Liver (tissue), 9 donors: ENCODE measurements around the gene SLC16A5. TPM values are rescaled to one million over a fixed set of nuclear protein-coding genes. Genes with fewer than 3 reads are reported as not detected.
A peak's percentile ranks its signal among the peaks of the same experiment; 100 is the strongest.

Experiments used
- DNase-seq: peaks from one replicate; pipeline ENCODE4 v3.0.0-alpha.2; 2017; ENCODE audit warnings: low spot score
- H3K27ac ChIP-seq, 2 donors: one replicate each; pipeline ENCODE4 v1.7.0; 2013; ENCODE audit warnings: inconsistent platforms in 2 of 2, low read length in 2 of 2, control low read depth in 1 of 2, low read depth in 1 of 2, mild to moderate bottlenecking in 1 of 2
- H3K27me3 ChIP-seq, 4 donors: one replicate each; pipeline versions ENCODE4 v1.6.1 to v1.7.0; 2013; ENCODE audit warnings: low read length in 3 of 4, inconsistent platforms in 1 of 4, mild to moderate bottlenecking in 1 of 4, moderate library complexity in 1 of 4; ENCODE audit not compliant: control insufficient read depth in 4 of 4, insufficient read depth in 4 of 4
- H3K36me3 ChIP-seq, 4 donors: one replicate each; pipeline versions ENCODE4 v1.6.1 to v1.7.0; 2013; ENCODE audit warnings: low read length in 3 of 4, mild to moderate bottlenecking in 3 of 4, low read depth in 1 of 4, moderate library complexity in 1 of 4; ENCODE audit not compliant: control insufficient read depth in 4 of 4, insufficient read depth in 3 of 4
- H3K4me1 ChIP-seq, 4 donors: one replicate each; pipeline versions ENCODE4 v1.6.1 to v1.7.0; 2013; ENCODE audit warnings: low read length in 3 of 4, mild to moderate bottlenecking in 3 of 4, moderate library complexity in 1 of 4; ENCODE audit not compliant: control insufficient read depth in 4 of 4, insufficient read depth in 4 of 4
- H3K4me3 ChIP-seq, 3 donors: one replicate each; pipeline versions ENCODE4 v1.6.1 to v1.7.0; 2013; ENCODE audit warnings: low read length in 3 of 3, control low read depth in 1 of 3, low read depth in 1 of 3, mild to moderate bottlenecking in 1 of 3
- H3K9ac ChIP-seq, 2 donors: one replicate each; pipeline ENCODE4 v1.7.0; 2013; ENCODE audit warnings: low read length in 2 of 2, mild to moderate bottlenecking in 2 of 2, moderate library complexity in 2 of 2, control low read depth in 1 of 2, low read depth in 1 of 2
- H3K9me3 ChIP-seq, 4 donors: one replicate each; pipeline versions ENCODE4 v1.6.1 to v1.7.0; 2013; ENCODE audit warnings: low read length in 3 of 4; ENCODE audit not compliant: control insufficient read depth in 4 of 4
- EGR1 ChIP-seq, 2 donors: IDR thresholded peaks; 2 replicates each; pipeline ENCODE4 v1.6.1; 2016 to 2018; ENCODE audit warnings: antibody characterized with exemption in 2 of 2, low read depth in 2 of 2
- FOXA1 ChIP-seq: IDR thresholded peaks from 2 replicates; pipeline ENCODE4 v1.6.1; 2016; ENCODE audit warnings: antibody characterized with exemption
- FOXA2 ChIP-seq: IDR thresholded peaks from 2 replicates; pipeline ENCODE4 v1.6.1; 2016; ENCODE audit warnings: antibody characterized with exemption
- GABPA ChIP-seq, 2 donors: IDR thresholded peaks in 1 of 2; conservative IDR thresholded peaks in 1 of 2; 2 replicates each; pipeline ENCODE4 v1.6.1; 2016; ENCODE audit warnings: antibody characterized with exemption in 2 of 2, mild to moderate bottlenecking in 1 of 2, moderate library complexity in 1 of 2
- HNF4A ChIP-seq, 2 donors: conservative IDR thresholded peaks; 2 replicates each; pipeline ENCODE4 v1.6.1; 2016; ENCODE audit warnings: antibody characterized with exemption in 2 of 2, mild to moderate bottlenecking in 2 of 2
- HNF4G ChIP-seq: IDR thresholded peaks from 2 replicates; pipeline ENCODE4 v1.6.1; 2016; ENCODE audit warnings: antibody characterized with exemption
- JUND ChIP-seq, 2 donors: IDR thresholded peaks; 2 replicates each; pipeline ENCODE4 v1.6.1; 2016; ENCODE audit warnings: antibody characterized with exemption in 2 of 2
- NR2F2 ChIP-seq: IDR thresholded peaks from 2 replicates; pipeline ENCODE4 v1.6.1; 2016; ENCODE audit warnings: antibody characterized with exemption
- RAD21 ChIP-seq, 2 donors: IDR thresholded peaks; 2 replicates each; pipeline ENCODE4 v1.6.1; 2016; ENCODE audit warnings: antibody characterized with exemption in 2 of 2, mild to moderate bottlenecking in 2 of 2
- RXRA ChIP-seq, 2 donors: IDR thresholded peaks; 2 replicates each; pipeline ENCODE4 v1.6.1; 2017 to 2018; ENCODE audit warnings: antibody characterized with exemption in 2 of 2, mild to moderate bottlenecking in 1 of 2
- SP1 ChIP-seq: IDR thresholded peaks from 2 replicates; pipeline ENCODE4 v1.6.1; 2018; ENCODE audit warnings: antibody characterized with exemption, mild to moderate bottlenecking
- TAF1 ChIP-seq: conservative IDR thresholded peaks from 2 replicates; pipeline ENCODE4 v1.6.1; 2016; ENCODE audit warnings: antibody characterized with exemption, mild to moderate bottlenecking
- YY1 ChIP-seq: IDR thresholded peaks from 2 replicates; pipeline ENCODE4 v1.6.1; 2016; ENCODE audit warnings: antibody characterized with exemption, mild to moderate bottlenecking
- WGBS: extraction: QIAGEN DNeasy Blood & Tissue Kit; methylation state at CpG from one replicate; pipeline ENCODE4 v1.1.7; 2013; 5-methylcytosine and 5-hydroxymethylcytosine counted together
- polyA plus RNA-seq, 2 donors: library from polyadenylated mRNA; stranded (reverse) in 1 of 2; unstranded in 1 of 2; fragments of 200-250 nt in 1 of 2; fragments of >200 nt in 1 of 2; fragmentation: Nextera tagmentation in 1 of 2; extraction: Ambion mirVana in 1 of 2; gene quantifications; one replicate each; pipeline versions ENCODE4 v1.2.1 to v1.2.3, GENCODE V29; 2013 to 2015
- total RNA-seq, 2 donors: library from RNA; depleted of rRNA; stranded (reverse); fragments of >200 nt; gene quantifications; one replicate each; pipeline ENCODE4 v1.2.3, GENCODE V29; 2014
- TF ChIP-seq, protein P1 (sequence below): fragments of 150-350 bp; IDR thresholded peaks from 2 replicates; pipeline ENCODE4 v1.5.1; 2017; ENCODE audit warnings: improper control_type of control experiment, low read depth, low read length; ENCODE audit not compliant: missing input control
- TF ChIP-seq, protein P2 (sequence below): IDR thresholded peaks from 2 replicates; pipeline ENCODE4 v1.6.1; 2016; ENCODE audit warnings: antibody characterized with exemption
- TF ChIP-seq, protein P3 (sequence below): IDR thresholded peaks from 2 replicates; pipeline ENCODE4 v1.6.1; 2016; ENCODE audit warnings: antibody characterized with exemption
- TF ChIP-seq, protein P4 (sequence below): IDR thresholded peaks from 2 replicates; pipeline ENCODE4 v1.6.1; 2016; ENCODE audit warnings: antibody characterized with exemption, mild to moderate bottlenecking
- TF ChIP-seq, protein P5 (sequence below): IDR thresholded peaks from 2 replicates; pipeline ENCODE4 v1.6.1; 2016; ENCODE audit warnings: antibody characterized with exemption
- donor health status: healthy.
- donor health status: healthy.
- donor health status: healthy.
- donor health status: healthy.
- donor health status: healthy.

Gene SLC16A5
- total and polyA plus RNA-seq, 4 donors = 1.0 to 4.5 (median 2.6) TPM

DNA sequence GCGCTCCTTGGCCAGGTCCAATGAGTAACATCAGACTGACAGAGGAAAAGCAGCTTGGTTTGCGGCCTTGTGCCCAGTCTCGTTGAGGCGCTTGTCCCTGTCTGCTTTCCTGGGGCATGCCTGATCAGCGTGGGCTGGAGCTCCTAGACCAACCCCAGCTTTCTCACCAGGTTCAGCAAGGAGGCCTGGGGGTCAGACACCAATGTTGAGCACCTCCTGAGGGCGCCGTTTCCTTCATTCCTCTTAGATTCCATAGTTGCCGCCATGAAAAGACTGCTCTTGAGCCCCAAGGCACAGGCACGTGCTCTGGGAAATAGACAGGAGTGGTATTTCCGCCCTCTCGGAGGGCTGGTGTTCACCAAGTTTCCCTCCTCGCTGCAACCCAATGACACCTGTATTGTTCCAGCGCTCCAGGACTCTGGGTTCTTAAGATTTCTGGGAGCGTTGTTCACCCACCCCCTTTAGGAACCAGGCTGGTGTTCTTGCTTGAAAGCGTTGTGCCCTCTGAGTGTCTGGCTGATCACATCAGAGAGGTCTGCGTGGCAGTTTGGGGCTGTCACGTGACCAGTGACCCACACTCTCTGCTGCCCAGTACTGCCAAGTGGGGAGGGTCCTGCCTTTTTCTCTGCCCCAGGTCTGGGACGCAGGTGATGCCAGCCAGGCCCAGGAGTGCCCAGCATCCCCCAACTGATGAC, 22.7 kb upstream of the SLC16A5 start:
- H3K9me3 ChIP-seq = no peaks in the 10 kb centered on the region
- H3K27me3 ChIP-seq = no peaks in the 10 kb centered on the region
- H3K27ac ChIP-seq = peak overlapping the region; percentile 29 to 31
- WGBS = 96% methylated on average over 18 of the region's 18 CpGs
- TF ChIP-seq NR2F2 (no peak), RAD21 (IDR thresholded peaks at IDR 0.05) (no peak), TAF1 (no peak)
- TF ChIP-seq, protein P1, sequence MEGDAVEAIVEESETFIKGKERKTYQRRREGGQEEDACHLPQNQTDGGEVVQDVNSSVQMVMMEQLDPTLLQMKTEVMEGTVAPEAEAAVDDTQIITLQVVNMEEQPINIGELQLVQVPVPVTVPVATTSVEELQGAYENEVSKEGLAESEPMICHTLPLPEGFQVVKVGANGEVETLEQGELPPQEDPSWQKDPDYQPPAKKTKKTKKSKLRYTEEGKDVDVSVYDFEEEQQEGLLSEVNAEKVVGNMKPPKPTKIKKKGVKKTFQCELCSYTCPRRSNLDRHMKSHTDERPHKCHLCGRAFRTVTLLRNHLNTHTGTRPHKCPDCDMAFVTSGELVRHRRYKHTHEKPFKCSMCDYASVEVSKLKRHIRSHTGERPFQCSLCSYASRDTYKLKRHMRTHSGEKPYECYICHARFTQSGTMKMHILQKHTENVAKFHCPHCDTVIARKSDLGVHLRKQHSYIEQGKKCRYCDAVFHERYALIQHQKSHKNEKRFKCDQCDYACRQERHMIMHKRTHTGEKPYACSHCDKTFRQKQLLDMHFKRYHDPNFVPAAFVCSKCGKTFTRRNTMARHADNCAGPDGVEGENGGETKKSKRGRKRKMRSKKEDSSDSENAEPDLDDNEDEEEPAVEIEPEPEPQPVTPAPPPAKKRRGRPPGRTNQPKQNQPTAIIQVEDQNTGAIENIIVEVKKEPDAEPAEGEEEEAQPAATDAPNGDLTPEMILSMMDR = no peak
- TF ChIP-seq, protein P2, sequence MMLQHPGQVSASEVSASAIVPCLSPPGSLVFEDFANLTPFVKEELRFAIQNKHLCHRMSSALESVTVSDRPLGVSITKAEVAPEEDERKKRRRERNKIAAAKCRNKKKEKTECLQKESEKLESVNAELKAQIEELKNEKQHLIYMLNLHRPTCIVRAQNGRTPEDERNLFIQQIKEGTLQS = no peak
- TF ChIP-seq, protein P3, sequence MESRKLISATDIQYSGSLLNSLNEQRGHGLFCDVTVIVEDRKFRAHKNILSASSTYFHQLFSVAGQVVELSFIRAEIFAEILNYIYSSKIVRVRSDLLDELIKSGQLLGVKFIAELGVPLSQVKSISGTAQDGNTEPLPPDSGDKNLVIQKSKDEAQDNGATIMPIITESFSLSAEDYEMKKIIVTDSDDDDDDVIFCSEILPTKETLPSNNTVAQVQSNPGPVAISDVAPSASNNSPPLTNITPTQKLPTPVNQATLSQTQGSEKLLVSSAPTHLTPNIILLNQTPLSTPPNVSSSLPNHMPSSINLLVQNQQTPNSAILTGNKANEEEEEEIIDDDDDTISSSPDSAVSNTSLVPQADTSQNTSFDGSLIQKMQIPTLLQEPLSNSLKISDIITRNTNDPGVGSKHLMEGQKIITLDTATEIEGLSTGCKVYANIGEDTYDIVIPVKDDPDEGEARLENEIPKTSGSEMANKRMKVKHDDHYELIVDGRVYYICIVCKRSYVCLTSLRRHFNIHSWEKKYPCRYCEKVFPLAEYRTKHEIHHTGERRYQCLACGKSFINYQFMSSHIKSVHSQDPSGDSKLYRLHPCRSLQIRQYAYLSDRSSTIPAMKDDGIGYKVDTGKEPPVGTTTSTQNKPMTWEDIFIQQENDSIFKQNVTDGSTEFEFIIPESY = no peak
- no peak for DNase-seq
- H3K4me1 ChIP-seq = peaks cover 0 to 3% (median 1%) of the 10 kb centered on the region in 4 donors
- peaks cover 11 to 29% (median 19%) of the 10 kb centered on the region in 4 donors for H3K36me3 ChIP-seq
- no peak overlapping the region for H3K9ac ChIP-seq
- no peak overlapping the region for H3K4me3 ChIP-seq

DNA sequence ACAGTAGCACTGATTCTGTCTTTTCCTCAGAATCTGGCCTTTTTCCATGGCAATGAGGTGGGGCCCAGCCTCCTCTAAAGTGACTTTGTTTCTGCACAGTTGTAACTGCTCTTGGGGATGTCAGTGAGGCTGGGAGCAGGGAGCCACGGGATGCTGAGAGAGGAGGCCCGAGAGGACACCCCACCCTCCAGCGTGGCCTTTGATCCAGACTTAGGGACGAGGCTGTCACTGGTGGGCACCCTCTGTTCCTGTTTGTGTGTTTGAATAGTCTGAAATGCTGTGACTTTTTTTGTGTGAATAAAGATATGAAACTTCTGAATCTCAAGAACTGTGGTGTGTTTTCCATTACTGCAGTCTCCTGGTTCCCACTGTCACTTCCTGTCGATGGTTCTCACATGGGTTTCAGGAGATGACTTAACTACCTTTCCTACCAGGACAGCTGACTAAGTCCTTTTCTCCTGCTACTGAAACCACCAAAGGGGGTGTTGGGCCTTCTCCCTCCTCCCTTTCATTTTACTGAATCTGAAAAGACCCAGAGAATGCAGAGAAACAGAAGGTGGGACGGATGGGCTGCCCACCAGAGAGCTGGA, 22.1 kb upstream of the SLC16A5 start:
- H3K4me1 ChIP-seq = peaks cover 0 to 2% (median 0%) of the 10 kb centered on the region in 4 donors
- 77% methylated on average over 6 of the region's 6 CpGs for WGBS
- peak overlapping the region; percentile 29 to 31 for H3K27ac ChIP-seq
- no peak for DNase-seq
- no peak overlapping the region for H3K9ac ChIP-seq
- TF ChIP-seq HNF4G (no peak), RAD21 (IDR thresholded peaks at IDR 0.05) (no peak), JUND (IDR thresholded peaks at IDR 0.05) (no peak), GABPA (IDR thresholded peaks at IDR 0.05 in 1 of 2, conservative IDR thresholded peaks at IDR 0.05 in 1 of 2) (no peak), NR2F2 (no peak), FOXA2 (no peak), SP1 (no peak), YY1 (no peak), TAF1 (no peak), FOXA1 (no peak), EGR1 (IDR thresholded peaks at IDR 0.05; ENCODE audit: low read depth in 2 of 2) (no peak), HNF4A (conservative IDR thresholded peaks at IDR 0.05) (no peak), RXRA (IDR thresholded peaks at IDR 0.05) (no peak)
- TF ChIP-seq, protein P3 = no peak
- TF ChIP-seq, protein P2 = no peak
- TF ChIP-seq, protein P1 = no peak
- TF ChIP-seq, protein P4, sequence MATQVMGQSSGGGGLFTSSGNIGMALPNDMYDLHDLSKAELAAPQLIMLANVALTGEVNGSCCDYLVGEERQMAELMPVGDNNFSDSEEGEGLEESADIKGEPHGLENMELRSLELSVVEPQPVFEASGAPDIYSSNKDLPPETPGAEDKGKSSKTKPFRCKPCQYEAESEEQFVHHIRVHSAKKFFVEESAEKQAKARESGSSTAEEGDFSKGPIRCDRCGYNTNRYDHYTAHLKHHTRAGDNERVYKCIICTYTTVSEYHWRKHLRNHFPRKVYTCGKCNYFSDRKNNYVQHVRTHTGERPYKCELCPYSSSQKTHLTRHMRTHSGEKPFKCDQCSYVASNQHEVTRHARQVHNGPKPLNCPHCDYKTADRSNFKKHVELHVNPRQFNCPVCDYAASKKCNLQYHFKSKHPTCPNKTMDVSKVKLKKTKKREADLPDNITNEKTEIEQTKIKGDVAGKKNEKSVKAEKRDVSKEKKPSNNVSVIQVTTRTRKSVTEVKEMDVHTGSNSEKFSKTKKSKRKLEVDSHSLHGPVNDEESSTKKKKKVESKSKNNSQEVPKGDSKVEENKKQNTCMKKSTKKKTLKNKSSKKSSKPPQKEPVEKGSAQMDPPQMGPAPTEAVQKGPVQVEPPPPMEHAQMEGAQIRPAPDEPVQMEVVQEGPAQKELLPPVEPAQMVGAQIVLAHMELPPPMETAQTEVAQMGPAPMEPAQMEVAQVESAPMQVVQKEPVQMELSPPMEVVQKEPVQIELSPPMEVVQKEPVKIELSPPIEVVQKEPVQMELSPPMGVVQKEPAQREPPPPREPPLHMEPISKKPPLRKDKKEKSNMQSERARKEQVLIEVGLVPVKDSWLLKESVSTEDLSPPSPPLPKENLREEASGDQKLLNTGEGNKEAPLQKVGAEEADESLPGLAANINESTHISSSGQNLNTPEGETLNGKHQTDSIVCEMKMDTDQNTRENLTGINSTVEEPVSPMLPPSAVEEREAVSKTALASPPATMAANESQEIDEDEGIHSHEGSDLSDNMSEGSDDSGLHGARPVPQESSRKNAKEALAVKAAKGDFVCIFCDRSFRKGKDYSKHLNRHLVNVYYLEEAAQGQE = no peak
- TF ChIP-seq, protein P5, sequence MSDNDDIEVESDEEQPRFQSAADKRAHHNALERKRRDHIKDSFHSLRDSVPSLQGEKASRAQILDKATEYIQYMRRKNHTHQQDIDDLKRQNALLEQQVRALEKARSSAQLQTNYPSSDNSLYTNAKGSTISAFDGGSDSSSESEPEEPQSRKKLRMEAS = no peak
- peaks cover 9 to 29% (median 19%) of the 10 kb centered on the region in 4 donors for H3K36me3 ChIP-seq
- no peaks in the 10 kb centered on the region for H3K9me3 ChIP-seq
- no peaks in the 10 kb centered on the region for H3K27me3 ChIP-seq
- no peak overlapping the region for H3K4me3 ChIP-seq
